Testis (tissue), 2 donors: Measurements from ENCODE around the gene MEDAG.

Experiments
- POLR2A ChIP-seq: fragments of 450-650 bp; IDR thresholded peaks from one replicate; pipeline ENCODE4 v1.6.1; 2017; ENCODE audit warnings: antibody characterized with exemption, mild to moderate bottlenecking, moderate library complexity
- TF ChIP-seq, protein P1 (sequence below), 3 experiments: fragments of 450-650 bp in 2 of 3; fragments of 200-600 bp in 1 of 3; sonication (generic) in 1 of 3; IDR thresholded peaks; one replicate each; pipeline ENCODE4 v1.5.1; 2016 to 2019; ENCODE audit warnings: antibody characterized with exemption in 3 of 3, mild to moderate bottlenecking in 2 of 3, moderate library complexity in 1 of 3

DNA sequence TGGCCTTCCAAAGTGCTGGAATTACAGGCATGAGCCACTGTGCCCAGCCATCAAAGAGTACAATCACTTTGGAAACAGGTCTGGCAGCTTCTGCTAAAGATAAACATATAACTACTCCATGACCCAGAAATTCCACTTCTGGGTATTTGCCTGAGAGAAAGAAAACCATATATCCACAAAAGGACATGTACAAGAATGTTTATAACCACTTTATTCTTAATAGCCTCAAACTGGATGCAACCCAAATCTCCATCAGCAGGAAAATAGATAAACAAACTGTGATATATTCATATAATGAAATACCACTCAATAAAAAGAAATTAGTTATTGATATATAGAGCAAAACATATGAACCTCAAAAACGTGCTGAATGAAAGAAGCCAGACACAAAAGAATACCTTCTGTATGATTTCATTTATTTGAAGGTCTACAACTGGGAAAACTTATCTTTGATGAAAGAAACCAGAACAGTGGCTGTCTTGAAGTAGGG is 66.9 kb downstream of the MEDAG start:
- TF ChIP-seq POLR2A = no peak
- TF ChIP-seq, protein P1, sequence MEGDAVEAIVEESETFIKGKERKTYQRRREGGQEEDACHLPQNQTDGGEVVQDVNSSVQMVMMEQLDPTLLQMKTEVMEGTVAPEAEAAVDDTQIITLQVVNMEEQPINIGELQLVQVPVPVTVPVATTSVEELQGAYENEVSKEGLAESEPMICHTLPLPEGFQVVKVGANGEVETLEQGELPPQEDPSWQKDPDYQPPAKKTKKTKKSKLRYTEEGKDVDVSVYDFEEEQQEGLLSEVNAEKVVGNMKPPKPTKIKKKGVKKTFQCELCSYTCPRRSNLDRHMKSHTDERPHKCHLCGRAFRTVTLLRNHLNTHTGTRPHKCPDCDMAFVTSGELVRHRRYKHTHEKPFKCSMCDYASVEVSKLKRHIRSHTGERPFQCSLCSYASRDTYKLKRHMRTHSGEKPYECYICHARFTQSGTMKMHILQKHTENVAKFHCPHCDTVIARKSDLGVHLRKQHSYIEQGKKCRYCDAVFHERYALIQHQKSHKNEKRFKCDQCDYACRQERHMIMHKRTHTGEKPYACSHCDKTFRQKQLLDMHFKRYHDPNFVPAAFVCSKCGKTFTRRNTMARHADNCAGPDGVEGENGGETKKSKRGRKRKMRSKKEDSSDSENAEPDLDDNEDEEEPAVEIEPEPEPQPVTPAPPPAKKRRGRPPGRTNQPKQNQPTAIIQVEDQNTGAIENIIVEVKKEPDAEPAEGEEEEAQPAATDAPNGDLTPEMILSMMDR (IDR thresholded peaks at IDR 0.05) = no peak
